ENCODE measurements around the gene RAMP2.
"Not testable (repeated sequence)": the region's sequence is repeated elsewhere in the genome, so short reads cannot be mapped to it uniquely, and the experiment has no call there.

The RAMP2 gene
- total RNA-seq, result 0 to 0.17 (median 0) reads per million in 3 donors

DNA sequence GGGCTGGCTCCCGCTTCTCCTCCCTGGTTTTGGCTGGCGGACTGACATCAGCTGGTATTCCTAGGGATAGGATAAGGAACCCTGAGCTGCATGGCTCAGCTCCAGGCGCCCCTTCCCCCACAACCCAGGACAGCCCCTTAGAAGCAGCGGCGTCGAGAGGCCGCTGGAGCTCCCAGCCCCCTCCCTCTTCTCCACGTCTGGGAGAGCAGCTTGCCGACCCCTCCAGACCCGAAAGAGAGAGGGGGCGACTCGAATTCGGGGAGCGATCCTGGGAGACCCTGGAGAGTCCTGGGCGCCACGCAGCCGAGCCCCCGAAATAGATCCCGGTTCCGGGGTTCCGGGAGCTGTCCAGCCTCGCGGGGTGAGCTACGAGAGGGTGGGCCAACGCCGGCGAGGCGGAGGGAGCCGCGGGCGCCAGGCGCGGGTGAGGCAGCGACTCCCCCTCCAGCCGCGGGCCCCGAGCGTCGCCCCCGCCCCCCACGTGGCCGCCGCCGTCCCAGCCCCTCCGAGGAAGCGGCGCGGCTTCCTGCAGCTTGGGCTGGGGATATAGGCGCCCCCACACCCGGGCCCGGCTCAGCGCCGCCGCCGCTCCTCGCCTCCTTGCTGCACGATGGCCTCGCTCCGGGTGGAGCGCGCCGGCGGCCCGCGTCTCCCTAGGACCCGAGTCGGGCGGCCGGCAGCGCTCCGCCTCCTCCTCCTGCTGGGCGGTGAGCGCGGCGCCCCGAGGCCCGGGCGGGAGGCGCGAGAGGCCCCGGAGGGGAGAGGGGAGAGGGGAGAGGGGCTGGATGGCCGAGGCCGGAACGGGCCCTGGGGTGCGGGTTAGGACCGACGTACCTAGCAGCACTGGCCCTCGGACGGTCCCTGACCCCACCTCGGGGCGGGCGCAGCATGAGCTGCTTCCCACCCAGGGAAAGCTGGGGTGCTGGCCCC lies at the start of gene RAMP2:
Gene RAMP2 (plus strand): TSS at position 576 of the 930 bp plus-strand sequence. CDS start 35 bp downstream, at position 611.
- peaks cover 36% of the 10 kb centered on the region for H3K27me3 ChIP-seq (replicated peaks; ENCODE audit: control insufficient read depth, insufficient read depth, low read length, poor library complexity, severe bottlenecking)
- no peak for DNase-seq
- peak within 1 kb of the TSS; percentile 37 for H3K4me3 ChIP-seq (ENCODE audit: insufficient read depth, low read depth, low read length, poor library complexity, severe bottlenecking)
- H3K4me1 ChIP-seq (ENCODE audit: control insufficient read depth, insufficient read depth, low read length, poor library complexity, severe bottlenecking), result peaks cover 9% of the 10 kb centered on the region
- H3K36me3 ChIP-seq (ENCODE audit: control insufficient read depth, insufficient read depth, low read length), result no peaks in the 10 kb centered on the region
- H3K27ac ChIP-seq (ENCODE audit: insufficient read depth, low read length, poor library complexity, severe bottlenecking), result no peak within 1 kb of the TSS
- no peaks in the 10 kb centered on the region for H3K9me3 ChIP-seq (ENCODE audit: control insufficient read depth, low read length)

DNA sequence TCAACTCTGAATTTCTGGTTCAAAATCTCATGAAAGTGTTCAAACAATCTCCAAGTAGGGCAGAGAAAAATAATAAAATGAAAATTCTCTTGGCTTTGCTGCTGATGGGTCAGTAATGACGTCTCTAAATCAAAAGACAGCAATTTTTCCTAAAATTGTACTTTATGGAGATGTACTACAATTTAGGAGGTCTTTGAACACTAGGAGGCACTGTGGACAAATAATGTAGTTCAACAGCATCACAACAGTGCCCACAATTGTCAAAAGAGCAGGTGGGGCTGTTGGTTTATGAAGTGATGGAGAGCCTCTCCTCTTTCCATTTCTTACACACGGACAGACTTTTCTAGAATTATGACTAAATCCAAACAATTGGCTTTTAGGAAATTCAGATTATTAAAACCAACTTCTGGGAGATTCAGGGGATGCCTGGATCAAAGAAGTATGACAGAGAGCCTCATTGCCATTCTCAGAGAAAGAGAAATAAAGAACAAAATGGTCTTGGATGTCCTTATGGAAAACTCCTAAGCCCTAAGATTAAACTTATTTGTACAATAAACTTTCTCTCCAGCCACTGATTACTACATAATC lies 39.9 kb upstream of the RAMP2 start:
- Histone ChIP-seq H3K4me3 (ENCODE audit: insufficient read depth, low read depth, low read length, poor library complexity, severe bottlenecking) (no peak overlapping the region), H3K36me3 (ENCODE audit: control insufficient read depth, insufficient read depth, low read length) (peaks cover 48% of the 10 kb centered on the region), H3K9me3 (ENCODE audit: control insufficient read depth, low read length) (no peaks in the 10 kb centered on the region), H3K27me3 (replicated peaks; ENCODE audit: control insufficient read depth, insufficient read depth, low read length, poor library complexity, severe bottlenecking) (no peaks in the 10 kb centered on the region), H3K27ac (ENCODE audit: insufficient read depth, low read length, poor library complexity, severe bottlenecking) (no peak overlapping the region), H3K4me1 (ENCODE audit: control insufficient read depth, insufficient read depth, low read length, poor library complexity, severe bottlenecking) (no peaks in the 10 kb centered on the region)
- peak in 1 of 3 donors; percentile 2 for DNase-seq

DNA sequence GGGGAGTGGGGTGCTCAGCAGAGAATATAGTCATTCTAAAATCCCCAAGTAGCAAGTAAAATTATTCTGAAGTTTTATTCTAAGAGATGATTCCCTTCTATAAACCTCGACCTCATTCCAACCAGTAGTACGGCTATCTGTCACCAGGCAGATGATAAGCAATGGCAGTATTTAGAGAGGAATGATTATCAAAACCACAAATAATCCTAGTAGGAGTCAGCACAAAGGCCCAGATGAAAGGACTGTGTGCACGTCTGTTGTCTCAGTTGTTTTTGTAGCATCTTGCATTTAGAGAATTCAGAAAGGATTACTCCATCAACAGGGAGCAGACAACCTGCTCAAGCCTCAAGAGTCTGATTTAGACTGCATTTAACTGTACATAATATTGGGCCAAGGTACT lies 37.4 kb upstream of the RAMP2 start:
- no peaks in the 10 kb centered on the region for H3K27me3 ChIP-seq (replicated peaks; ENCODE audit: control insufficient read depth, insufficient read depth, low read length, poor library complexity, severe bottlenecking)
- DNase-seq, result no peak

GRCh38 chr17:42725143-42725542 lies 35.9 kb upstream of the RAMP2 start:
- Histone ChIP-seq H3K9me3 (ENCODE audit: control insufficient read depth, low read length) (no peaks in the 10 kb centered on the region), H3K4me1 (ENCODE audit: control insufficient read depth, insufficient read depth, low read length, poor library complexity, severe bottlenecking) (no peaks in the 10 kb centered on the region), H3K36me3 (ENCODE audit: control insufficient read depth, insufficient read depth, low read length) (peaks cover 33% of the 10 kb centered on the region), H3K27me3 (replicated peaks; ENCODE audit: control insufficient read depth, insufficient read depth, low read length, poor library complexity, severe bottlenecking) (no peaks in the 10 kb centered on the region), H3K27ac (ENCODE audit: insufficient read depth, low read length, poor library complexity, severe bottlenecking) (no peak overlapping the region), H3K4me3 (ENCODE audit: insufficient read depth, low read depth, low read length, poor library complexity, severe bottlenecking) (no peak overlapping the region)
- no peak for DNase-seq

More for the DNA sequence above, 37.4 kb upstream of the RAMP2 start:
- H3K36me3 ChIP-seq (ENCODE audit: control insufficient read depth, insufficient read depth, low read length), result peaks cover 33% of the 10 kb centered on the region
- H3K4me1 ChIP-seq (ENCODE audit: control insufficient read depth, insufficient read depth, low read length, poor library complexity, severe bottlenecking), result no peaks in the 10 kb centered on the region
- H3K4me3 ChIP-seq (ENCODE audit: insufficient read depth, low read depth, low read length, poor library complexity, severe bottlenecking), result no peak overlapping the region
- H3K27ac ChIP-seq (ENCODE audit: insufficient read depth, low read length, poor library complexity, severe bottlenecking), result no peak overlapping the region
- no peaks in the 10 kb centered on the region for H3K9me3 ChIP-seq (ENCODE audit: control insufficient read depth, low read length)

- H3K27me3 ChIP-seq (replicated peaks; ENCODE audit: control insufficient read depth, insufficient read depth, low read length, poor library complexity, severe bottlenecking), result no peaks in the 10 kb centered on the region
- H3K27ac ChIP-seq (ENCODE audit: insufficient read depth, low read length, poor library complexity, severe bottlenecking), result no peak overlapping the region
- no peaks in the 10 kb centered on the region for H3K9me3 ChIP-seq (ENCODE audit: control insufficient read depth, low read length)
- H3K4me1 ChIP-seq (ENCODE audit: control insufficient read depth, insufficient read depth, low read length, poor library complexity, severe bottlenecking), result peaks cover 14% of the 10 kb centered on the region
- no peak for DNase-seq
- no peak overlapping the region for H3K4me3 ChIP-seq (ENCODE audit: insufficient read depth, low read depth, low read length, poor library complexity, severe bottlenecking)
- no peaks in the 10 kb centered on the region for H3K36me3 ChIP-seq (ENCODE audit: control insufficient read depth, insufficient read depth, low read length)
These were observed 20.3 kb upstream of the RAMP2 start for GRCh38 chr17:42740699-42741098.

DNA sequence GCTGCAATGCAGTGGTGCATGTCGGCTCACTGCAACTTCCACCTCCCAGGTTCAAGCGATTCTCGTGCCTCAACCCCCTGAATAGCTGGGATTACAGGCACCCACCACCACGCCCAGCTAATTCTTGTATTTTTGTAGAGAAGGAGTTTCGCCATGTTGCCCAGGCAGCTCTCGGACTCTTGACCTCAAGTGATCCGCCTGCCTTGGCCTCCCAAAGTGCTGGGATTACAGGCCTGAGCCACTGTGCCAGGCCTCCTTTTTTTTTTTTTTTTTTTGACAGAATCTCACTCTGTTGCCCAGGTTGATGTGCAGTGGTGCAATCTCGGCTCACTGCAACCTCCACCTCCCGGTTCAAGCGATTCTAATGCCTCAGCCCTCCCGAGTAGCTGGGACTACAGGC lies 18.1 kb upstream of the RAMP2 start:
- H3K27ac ChIP-seq (ENCODE audit: insufficient read depth, low read length, poor library complexity, severe bottlenecking); H3K9me3 ChIP-seq (ENCODE audit: control insufficient read depth, low read length); H3K36me3 ChIP-seq (ENCODE audit: control insufficient read depth, insufficient read depth, low read length); DNase-seq; H3K27me3 ChIP-seq (replicated peaks; ENCODE audit: control insufficient read depth, insufficient read depth, low read length, poor library complexity, severe bottlenecking); H3K4me3 ChIP-seq (ENCODE audit: insufficient read depth, low read depth, low read length, poor library complexity, severe bottlenecking): not testable (repeated sequence)
- peaks cover 14% of the 10 kb centered on the region for H3K4me1 ChIP-seq (ENCODE audit: control insufficient read depth, insufficient read depth, low read length, poor library complexity, severe bottlenecking)

DNA sequence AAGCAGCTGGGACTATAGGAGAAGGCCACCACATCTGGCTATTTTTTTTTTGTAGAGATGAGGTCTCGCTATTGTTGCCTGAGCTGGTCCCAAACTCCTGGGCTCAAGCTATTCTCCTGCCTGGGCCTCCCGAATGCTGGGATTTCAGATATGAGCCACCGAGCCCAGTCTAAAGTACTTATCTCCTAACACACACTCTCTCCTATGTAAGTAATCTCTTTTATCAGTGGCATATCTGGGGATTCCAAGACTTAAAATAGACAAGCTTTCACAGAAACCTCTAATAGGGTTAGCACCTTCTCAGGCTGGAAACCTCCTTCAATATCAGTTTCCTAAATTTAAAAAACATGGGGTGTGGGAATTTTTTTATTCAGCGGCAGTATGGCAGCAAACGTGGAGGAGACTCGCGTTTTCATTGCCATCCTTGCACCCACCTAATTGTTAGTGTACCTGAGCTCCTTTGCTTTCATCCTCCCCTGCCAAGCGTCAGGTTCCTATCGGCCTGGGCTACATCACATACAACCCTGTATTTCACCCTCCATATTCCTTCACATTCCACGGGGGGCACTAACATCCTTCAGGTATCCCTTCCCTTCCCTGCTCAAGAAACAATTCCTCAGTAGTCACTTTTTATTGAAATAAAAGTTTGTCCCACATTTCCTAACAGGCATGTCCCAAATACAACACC lies 17.3 kb upstream of the RAMP2 start:
- no peaks in the 10 kb centered on the region for H3K36me3 ChIP-seq (ENCODE audit: control insufficient read depth, insufficient read depth, low read length)
- no peak for DNase-seq
- H3K9me3 ChIP-seq (ENCODE audit: control insufficient read depth, low read length), result no peaks in the 10 kb centered on the region
- H3K27ac ChIP-seq (ENCODE audit: insufficient read depth, low read length, poor library complexity, severe bottlenecking), result peak overlapping the region; percentile 80
- H3K4me1 ChIP-seq (ENCODE audit: control insufficient read depth, insufficient read depth, low read length, poor library complexity, severe bottlenecking), result peaks cover 14% of the 10 kb centered on the region
- no peaks in the 10 kb centered on the region for H3K27me3 ChIP-seq (replicated peaks; ENCODE audit: control insufficient read depth, insufficient read depth, low read length, poor library complexity, severe bottlenecking)
- H3K4me3 ChIP-seq (ENCODE audit: insufficient read depth, low read depth, low read length, poor library complexity, severe bottlenecking), result peak overlapping the region; percentile 66

DNA sequence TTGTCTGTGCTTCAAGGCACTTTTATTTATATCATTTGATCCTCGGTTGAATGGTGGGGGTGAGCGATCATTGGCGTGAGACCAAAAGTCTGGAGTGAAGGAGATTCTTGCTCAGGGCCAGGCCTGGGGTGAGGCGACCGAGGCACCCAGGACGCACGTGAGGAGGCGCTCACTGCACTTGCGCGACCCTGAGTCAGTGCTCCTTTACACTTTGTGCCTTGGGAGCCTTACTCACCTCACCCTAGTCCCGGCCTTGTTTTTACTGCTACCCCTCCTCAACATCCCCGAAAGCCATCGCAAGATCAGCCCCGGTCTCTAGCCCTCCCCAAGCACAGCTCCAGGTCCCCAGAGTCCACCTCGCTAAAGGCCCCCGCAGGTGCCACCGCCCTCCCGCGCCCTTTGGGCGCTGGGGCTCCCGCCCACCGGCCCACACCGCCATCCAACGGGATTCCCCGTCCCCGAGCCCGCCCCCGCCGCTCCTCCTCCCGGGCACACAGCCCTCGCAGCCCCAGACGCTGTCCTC lies 16.7 kb upstream of the RAMP2 start:
- peak; percentile 57 to 68 (median 64) for DNase-seq
- H3K27ac ChIP-seq (ENCODE audit: insufficient read depth, low read length, poor library complexity, severe bottlenecking), result peak overlapping the region; percentile 80
- H3K27me3 ChIP-seq (replicated peaks; ENCODE audit: control insufficient read depth, insufficient read depth, low read length, poor library complexity, severe bottlenecking), result no peaks in the 10 kb centered on the region
- peak overlapping the region; percentile 66 for H3K4me3 ChIP-seq (ENCODE audit: insufficient read depth, low read depth, low read length, poor library complexity, severe bottlenecking)
- no peaks in the 10 kb centered on the region for H3K36me3 ChIP-seq (ENCODE audit: control insufficient read depth, insufficient read depth, low read length)
- H3K9me3 ChIP-seq (ENCODE audit: control insufficient read depth, low read length), result no peaks in the 10 kb centered on the region
- peaks cover 14% of the 10 kb centered on the region for H3K4me1 ChIP-seq (ENCODE audit: control insufficient read depth, insufficient read depth, low read length, poor library complexity, severe bottlenecking)

DNA sequence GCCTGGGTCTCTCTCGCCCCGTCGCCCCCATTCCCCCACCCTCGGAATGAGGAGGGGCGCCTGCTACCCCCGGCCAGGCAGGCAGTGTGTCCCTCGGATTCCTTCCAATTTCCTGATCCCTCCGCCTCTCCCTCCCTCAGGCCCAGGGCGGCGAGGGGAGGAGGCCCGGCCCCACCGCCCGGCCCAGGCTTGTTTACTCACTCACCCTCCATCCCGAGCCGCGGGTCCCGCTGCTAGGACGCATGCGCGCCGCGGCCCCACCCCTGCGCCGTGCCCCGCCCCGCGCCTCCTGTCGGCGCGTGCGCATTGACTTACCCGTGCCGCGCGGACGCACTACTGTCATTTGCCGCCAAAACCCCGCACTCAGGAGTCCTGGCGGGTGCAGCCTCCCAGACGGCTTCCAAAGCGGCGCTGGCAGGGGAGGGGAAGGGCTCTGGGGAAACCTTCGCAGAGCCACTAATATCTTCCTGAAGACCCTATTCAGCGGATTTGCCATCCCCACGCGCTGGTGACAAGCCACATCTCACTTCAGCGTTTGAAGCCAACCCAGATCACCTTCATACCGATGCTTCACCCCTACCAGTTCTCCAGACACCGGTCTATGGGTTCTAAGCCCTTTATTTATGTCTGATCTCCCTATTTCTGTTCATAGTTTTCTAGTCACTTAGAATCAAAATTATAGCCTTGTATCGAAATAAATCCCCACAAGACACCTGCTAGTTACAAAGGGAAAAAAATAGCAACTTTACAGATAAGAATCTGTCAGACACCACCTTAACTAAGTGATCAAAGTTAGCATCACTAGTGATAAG lies 16.0 kb upstream of the RAMP2 start, which contains the start of gene EZH1:
Gene EZH1 (minus strand): TSS at position 235 of the 812 bp plus-strand sequence. CDS start 16,099 bp downstream, outside the sequence.
- Histone ChIP-seq H3K27me3 (replicated peaks; ENCODE audit: control insufficient read depth, insufficient read depth, low read length, poor library complexity, severe bottlenecking) (no peaks in the 10 kb centered on the region), H3K4me1 (ENCODE audit: control insufficient read depth, insufficient read depth, low read length, poor library complexity, severe bottlenecking) (peaks cover 14% of the 10 kb centered on the region), H3K27ac (ENCODE audit: insufficient read depth, low read length, poor library complexity, severe bottlenecking) (peak within 1 kb of the TSS; percentile 80), H3K4me3 (ENCODE audit: insufficient read depth, low read depth, low read length, poor library complexity, severe bottlenecking) (peak within 1 kb of the TSS; percentile 66), H3K9me3 (ENCODE audit: control insufficient read depth, low read length) (no peaks in the 10 kb centered on the region), H3K36me3 (ENCODE audit: control insufficient read depth, insufficient read depth, low read length) (no peaks in the 10 kb centered on the region)
- DNase-seq, result peak; percentile 87 to 88 (median 87)

Data from effector memory CD4-positive, alpha-beta T cell (primary cell).